K562 (cell line): ENCODE data around the gene SRMS. TPM values are rescaled to one million over a fixed set of nuclear protein-coding genes. Genes with fewer than 3 reads are reported as not detected.

Experiments
- DIDO1 ChIP-seq: fragments of 450-650 bp; IDR thresholded peaks from 2 replicates; pipeline ENCODE4 v1.6.1; 2016; ENCODE audit warnings: low read depth, missing biosample characterization, missing genetic modification characterization
- GATAD2A ChIP-seq: fragments of 450-650 bp; IDR thresholded peaks from 2 replicates; pipeline ENCODE4 v1.6.1; 2017
- HDAC8 ChIP-seq: fragments of 450-650 bp; IDR thresholded peaks from 2 replicates; pipeline ENCODE4 v1.6.1; 2016; ENCODE audit warnings: mild to moderate bottlenecking, missing genetic modification characterization, moderate library complexity, missing compliant biosample characterization
- LARP7 ChIP-seq: fragments of 450-650 bp; IDR thresholded peaks from 2 replicates; pipeline ENCODE4 v1.6.1; 2016
- MTF1 ChIP-seq: fragments of 250-450 bp; sonication (Bioruptor Pico); IDR thresholded peaks from 2 replicates; pipeline ENCODE4 v1.9.0; 2021; ENCODE audit warnings: moderate library complexity, mild to moderate bottlenecking, inconsistent platforms, borderline replicate concordance
- POLR2AphosphoS2 ChIP-seq: IDR thresholded peaks from 2 replicates; pipeline ENCODE4 v1.6.1; 2012; ENCODE audit warnings: low read length, improper control_type of control experiment
- SMAD2 ChIP-seq: fragments of 150-350 bp; IDR thresholded peaks from 2 replicates; pipeline ENCODE4 v1.6.1; 2014; ENCODE audit warnings: low read depth, mild to moderate bottlenecking, low read length
- ZNF174 ChIP-seq: fragments of 250-450 bp; sonication (Bioruptor Pico); IDR thresholded peaks from 2 replicates; pipeline ENCODE4 v1.4.0; 2020; ENCODE audit warnings: mild to moderate bottlenecking
- polyA plus RNA-seq, 8 experiments: library from polyadenylated mRNA; depleted of rRNA in 4 of 8; stranded (reverse) in 5 of 8; unstranded in 3 of 8; fragments of >200 nt; fragmentation: Nextera tagmentation in 2 of 8; fragmentation: Illumina TruSeq in 1 of 8; extraction: Ambion mirVana in 2 of 8; extraction: Trizol in 1 of 8; gene quantifications; 2 replicates each; pipeline versions ENCODE4 v1.2.1 to v1.2.3, GENCODE V29; 2011 to 2014; ENCODE audit warnings: inconsistent platforms in 1 of 8, missing spikeins in 1 of 8
- total RNA-seq, 7 experiments: library from RNA; depleted of rRNA in 6 of 7; stranded (reverse); fragments of >200 nt in 6 of 7; fragmentation: Illumina TruSeq in 2 of 7; extraction: Trizol in 2 of 7; gene quantifications; 2 replicates each; pipeline versions ENCODE4 v1.2.1 to v1.2.3, GENCODE V29; 2011 to 2021; ENCODE audit warnings: low replicate concordance in 1 of 7
- TF ChIP-seq, protein P1 (sequence below), 2 experiments: fragments of 450-650 bp; IDR thresholded peaks; 2 replicates each; pipeline ENCODE4 v1.6.1; 2016; ENCODE audit warnings: mild to moderate bottlenecking in 2 of 2, borderline replicate concordance in 1 of 2, low read depth in 1 of 2, moderate library complexity in 1 of 2

The SRMS gene
- total and polyA plus RNA-seq, 9 of the 15 experiments (the other 6 are each of a cell fraction or from before 2014, with no cell fraction given): 0.07 TPM; not detected in 8

DNA sequence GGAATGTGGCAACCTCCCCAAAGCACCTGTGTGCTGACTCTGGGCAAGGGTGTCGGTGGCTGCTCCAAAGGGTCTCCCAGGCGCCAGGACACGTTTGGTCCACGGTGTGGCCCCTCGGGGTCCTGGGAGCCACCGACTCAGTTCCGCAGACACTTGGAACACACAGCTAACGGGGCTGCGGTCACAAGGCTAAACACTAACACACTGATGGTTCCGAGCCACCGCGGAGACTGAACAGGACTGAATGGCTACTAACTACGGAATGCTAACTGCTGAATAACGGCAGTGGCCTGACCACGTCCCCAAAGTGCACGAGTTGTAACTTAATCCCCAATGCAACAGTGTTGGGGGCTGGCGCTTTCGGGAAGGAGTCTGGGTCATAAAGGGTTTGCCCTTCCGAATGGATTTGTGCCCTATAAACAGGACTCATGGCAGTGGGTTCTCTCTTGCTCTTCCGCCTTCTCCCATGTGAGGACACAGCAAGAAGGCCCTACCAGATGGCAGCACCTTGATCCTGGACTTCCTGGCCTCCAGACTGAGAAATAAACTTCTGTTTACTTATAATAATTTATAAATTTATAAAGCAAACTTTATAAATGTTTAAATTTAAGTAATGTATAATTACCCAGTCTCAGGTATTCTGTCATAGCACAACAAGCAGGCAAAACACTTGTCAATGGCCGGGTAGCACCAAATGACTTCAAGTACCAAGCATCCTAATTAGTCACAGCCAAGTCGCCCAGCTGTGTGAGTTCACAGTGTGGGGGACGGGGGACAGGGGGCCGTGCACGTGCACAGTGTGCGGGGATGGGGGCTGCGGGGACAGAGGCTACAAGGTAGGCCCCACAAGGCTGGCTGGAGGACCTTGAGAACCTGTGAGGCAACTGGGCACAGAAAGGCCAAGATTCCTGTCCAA, 46.4 kb downstream of the SRMS start (continued):
- TF ChIP-seq, protein P1, sequence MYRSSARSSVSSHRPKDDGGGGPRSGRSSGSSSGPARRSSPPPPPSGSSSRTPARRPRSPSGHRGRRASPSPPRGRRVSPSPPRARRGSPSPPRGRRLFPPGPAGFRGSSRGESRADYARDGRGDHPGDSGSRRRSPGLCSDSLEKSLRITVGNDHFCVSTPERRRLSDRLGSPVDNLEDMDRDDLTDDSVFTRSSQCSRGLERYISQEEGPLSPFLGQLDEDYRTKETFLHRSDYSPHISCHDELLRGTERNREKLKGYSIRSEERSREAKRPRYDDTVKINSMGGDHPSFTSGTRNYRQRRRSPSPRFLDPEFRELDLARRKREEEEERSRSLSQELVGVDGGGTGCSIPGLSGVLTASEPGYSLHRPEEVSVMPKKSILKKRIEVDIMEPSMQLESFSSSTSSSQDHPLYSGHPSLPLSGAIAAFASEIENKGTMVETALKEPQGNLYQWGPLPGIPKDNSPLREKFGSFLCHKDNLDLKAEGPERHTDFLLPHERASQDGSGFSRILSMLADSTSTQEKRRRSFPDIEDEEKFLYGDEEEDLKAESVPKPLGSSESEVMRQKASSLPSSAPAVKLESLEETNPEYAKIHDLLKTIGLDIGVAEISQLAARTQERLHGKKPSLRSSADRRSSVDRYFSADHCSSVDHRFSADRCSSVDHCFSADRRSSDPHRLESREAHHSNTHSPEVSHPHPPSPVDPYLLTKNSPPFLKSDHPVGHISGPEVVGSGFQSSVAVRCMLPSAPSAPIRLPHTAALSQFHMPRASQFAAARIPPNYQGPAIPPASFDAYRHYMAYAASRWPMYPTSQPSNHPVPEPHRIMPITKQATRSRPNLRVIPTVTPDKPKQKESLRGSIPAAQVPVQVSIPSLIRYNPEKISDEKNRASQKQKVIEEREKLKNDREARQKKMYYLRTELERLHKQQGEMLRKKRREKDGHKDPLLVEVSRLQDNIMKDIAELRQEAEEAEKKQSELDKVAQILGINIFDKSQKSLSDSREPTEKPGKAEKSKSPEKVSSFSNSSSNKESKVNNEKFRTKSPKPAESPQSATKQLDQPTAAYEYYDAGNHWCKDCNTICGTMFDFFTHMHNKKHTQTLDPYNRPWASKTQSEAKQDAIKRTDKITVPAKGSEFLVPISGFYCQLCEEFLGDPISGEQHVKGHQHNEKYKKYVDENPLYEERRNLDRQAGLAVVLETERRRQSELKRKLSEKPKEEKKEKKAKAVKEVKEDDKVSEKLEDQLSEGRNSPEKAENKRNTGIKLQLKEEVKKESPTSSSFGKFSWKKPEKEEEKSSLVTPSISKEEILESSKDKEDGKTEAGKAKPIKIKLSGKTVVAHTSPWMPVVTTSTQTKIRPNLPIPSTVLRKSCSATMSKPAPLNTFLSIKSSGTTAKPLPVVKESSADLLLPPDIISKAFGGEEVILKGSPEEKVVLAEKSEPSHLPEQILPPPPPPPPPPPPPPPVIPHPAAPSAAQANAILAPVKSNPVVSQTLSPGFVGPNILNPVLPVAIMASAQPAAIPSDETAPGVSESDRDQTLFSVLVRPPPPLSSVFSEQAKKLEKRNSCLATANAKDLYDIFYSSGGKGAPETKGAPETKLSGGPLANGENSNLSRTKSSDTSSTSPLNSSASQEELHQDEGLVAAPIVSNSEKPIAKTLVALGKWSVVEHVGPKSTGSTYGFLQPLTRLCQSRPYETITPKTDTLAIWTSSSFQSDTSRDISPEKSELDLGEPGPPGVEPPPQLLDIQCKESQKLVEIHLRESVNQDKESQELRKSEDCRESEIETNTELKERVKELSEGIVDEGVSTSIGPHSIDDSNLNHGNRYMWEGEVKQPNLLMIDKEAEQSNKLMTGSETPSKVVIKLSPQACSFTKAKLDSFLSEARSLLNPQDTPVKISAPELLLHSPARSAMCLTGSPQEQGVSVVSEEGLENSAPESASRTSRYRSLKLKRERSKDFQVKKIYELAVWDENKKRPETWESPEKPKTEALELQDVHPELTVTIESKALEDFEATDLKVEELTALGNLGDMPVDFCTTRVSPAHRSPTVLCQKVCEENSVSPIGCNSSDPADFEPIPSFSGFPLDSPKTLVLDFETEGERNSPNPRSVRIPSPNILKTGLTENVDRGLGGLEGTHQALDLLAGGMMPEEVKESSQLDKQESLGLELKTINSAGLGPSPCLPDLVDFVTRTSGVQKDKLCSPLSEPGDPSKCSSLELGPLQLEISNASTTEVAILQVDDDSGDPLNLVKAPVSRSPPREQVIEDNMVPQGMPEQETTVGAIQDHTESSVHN (IDR thresholded peaks at IDR 0.05; ENCODE audit: borderline replicate concordance in 1 of 2, low read depth in 1 of 2): no peak
- TF ChIP-seq POLR2AphosphoS2 (no peak), HDAC8 (tag) (no peak), SMAD2 (no peak), LARP7 (no peak), MTF1 (CRISPR knock-in tag) (no peak), GATAD2A (no peak), DIDO1 (tag) (no peak), ZNF174 (CRISPR knock-in tag) (no peak)
